Measurements from ENCODE around the gene CD40. TPM values are rescaled to one million over a fixed set of nuclear protein-coding genes. Genes with fewer than 3 reads are reported as not detected.

The CD40 gene
- total RNA-seq (2014; rRNA removed; shearing (Covaris generic)) = 5.4 and 6.1 TPM in 2 replicates

DNA sequence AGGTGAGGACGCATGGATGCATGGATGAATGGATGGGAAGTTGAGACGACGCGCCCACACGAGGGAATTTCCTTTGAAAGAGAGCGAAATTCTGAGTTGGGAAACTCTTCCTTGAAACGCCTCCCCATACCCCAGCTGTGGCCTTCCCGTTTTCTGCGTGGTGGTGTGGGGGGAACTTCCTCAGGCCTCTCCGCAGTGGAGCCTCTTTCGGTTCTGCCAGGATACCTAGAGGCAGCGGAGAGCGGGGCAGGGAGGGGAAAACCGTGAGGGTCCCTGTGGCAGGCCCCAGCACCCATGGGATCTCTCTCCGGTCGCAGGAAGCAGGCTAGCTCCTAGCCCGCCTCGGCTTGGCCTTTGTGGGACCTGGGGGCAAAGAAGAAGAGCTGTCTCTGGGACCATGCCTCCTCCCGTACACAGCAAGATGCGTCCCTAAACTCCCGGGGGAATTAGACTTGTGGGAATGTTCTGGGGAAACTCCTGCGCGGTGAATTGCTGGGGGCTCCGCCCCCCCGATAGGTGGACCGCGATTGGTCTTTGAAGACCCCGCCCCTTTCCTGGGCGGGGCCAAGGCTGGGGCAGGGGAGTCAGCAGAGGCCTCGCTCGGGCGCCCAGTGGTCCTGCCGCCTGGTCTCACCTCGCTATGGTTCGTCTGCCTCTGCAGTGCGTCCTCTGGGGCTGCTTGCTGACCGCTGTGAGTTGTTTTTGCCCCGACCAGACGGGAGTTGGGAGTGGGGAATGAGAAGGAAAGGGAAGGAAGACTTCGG is at the start of gene CD40:
CD40 (plus strand) TSS at position 611 of the 764 bp plus-strand sequence; CDS start at position 641, 30 bp downstream.

DNA sequence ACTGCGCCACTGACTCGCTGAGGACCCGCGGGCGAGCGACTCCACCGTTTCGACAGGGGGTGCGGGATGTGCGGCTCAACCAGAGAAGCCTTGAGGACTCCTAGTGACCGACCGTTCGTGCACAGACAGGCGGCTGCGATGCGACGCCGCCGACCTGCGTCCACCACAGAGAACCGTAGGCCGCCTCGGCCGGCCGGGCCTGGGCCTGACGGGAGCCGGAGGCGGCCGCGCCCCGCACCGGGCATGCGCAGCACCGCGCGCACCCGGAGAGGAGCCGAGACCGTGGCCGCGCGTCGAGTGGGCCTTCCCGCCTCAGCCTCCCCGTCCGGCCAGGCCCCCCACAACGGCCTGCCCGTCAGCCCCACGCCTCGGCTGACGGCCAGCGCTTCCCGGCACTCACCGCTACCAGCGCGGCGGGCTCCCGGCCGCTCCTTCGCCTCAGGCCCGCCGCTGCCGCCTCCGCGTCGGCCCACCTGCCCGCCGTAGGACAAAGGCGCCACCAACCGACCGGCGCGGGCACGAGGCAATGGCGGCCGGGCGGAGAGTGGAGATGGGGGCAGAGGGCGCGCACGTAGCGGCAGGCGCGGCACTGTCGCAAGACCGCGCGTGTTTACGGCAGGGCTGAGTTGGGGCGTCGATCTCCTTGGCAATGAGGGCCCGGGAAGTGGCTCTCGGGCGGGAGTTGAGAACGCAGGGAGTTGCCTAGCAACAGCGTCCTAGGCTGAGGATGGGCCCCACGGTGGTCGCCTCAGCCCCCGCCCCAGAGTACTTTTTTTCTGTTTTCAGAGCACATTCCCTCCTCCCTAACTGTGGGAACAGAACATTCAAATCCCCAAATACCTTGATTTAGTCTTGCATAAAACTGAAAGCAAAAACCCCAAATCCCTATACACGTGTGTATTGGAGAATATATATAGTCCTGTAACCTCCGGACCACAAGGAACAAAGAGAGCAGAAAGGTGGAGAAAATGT is 28.4 kb upstream of the CD40 start, which contains the start of gene NCOA5:
NCOA5 (minus strand) TSS at position 546 of the 972 bp plus-strand sequence. CDS start 10,538 bp downstream, outside the sequence.

Other genes with a start within 250 kb of the CD40 start
- gene ZSWIM1, start 237.1 kb upstream of the CD40 start, total RNA-seq (2014; rRNA removed; shearing (Covaris generic)) = 6.6 and 13.4 TPM in 2 replicates
- 2.6 and 3.1 TPM in 2 replicates for gene SPATA25, start 230.7 kb upstream of the CD40 start, total RNA-seq (2014; rRNA removed; shearing (Covaris generic))
- 6.0 and 6.7 TPM in 2 replicates for gene NEURL2, start 227.1 kb upstream of the CD40 start, total RNA-seq (2014; rRNA removed; shearing (Covaris generic))
- 59.4 and 69.5 TPM in 2 replicates for gene CTSA, start 227.0 kb upstream of the CD40 start, total RNA-seq (2014; rRNA removed; shearing (Covaris generic))
- 73.1 and 78.4 TPM in 2 replicates for gene PLTP, start 206.2 kb upstream of the CD40 start, total RNA-seq (2014; rRNA removed; shearing (Covaris generic))
- gene PCIF1, start 183.6 kb upstream of the CD40 start, total RNA-seq (2014; rRNA removed; shearing (Covaris generic)) = 13.1 and 14.9 TPM in 2 replicates
- gene ZNF335, start 146.1 kb upstream of the CD40 start, total RNA-seq (2014; rRNA removed; shearing (Covaris generic)) = 32.9 and 37.4 TPM in 2 replicates
- gene MMP9, start 109.4 kb upstream of the CD40 start, total RNA-seq (2014; rRNA removed; shearing (Covaris generic)) = 0.11 and 0.21 TPM in 2 replicates
- gene SLC12A5, start 89.1 kb upstream of the CD40 start, total RNA-seq (2014; rRNA removed; shearing (Covaris generic)) = not detected in 2 replicates
- gene NCOA5, start 28.4 kb upstream of the CD40 start, total RNA-seq (2014; rRNA removed; shearing (Covaris generic)) = 20.6 and 21.6 TPM in 2 replicates
- not detected in 2 replicates for gene CDH22, start 190.2 kb downstream of the CD40 start, total RNA-seq (2014; rRNA removed; shearing (Covaris generic))